Right renal cortex interstitium (tissue), 3 donors: ENCODE measurements around the gene RGL2. TPM values are rescaled to one million over a fixed set of nuclear protein-coding genes. Genes with fewer than 3 reads are reported as not detected.

ENCODE experiments used
- DNase-seq, 3 donors: peaks; one replicate each; pipeline ENCODE4 v3.0.0-alpha.2; 2013; ENCODE audit warnings: low read depth in 3 of 3, low spot score in 2 of 3
- polyA plus RNA-seq, 3 donors: library from polyadenylated mRNA; unstranded; fragments of 120-200 nt; gene quantifications; one replicate each; pipeline ENCODE4 v1.2.1, GENCODE V29; 2013; ENCODE audit not compliant: insufficient read length in 3 of 3

Gene RGL2
- polyA plus RNA-seq, 3 donors, result 90.8 to 95.5 (median 95.4) TPM

- no peak for DNase-seq
Observed at GRCh38 chr6:33316603-33317418, 18.1 kb upstream of the RGL2 start.

GRCh38 chr6:33315793-33316602 is 17.3 kb upstream of the RGL2 start:
- DNase-seq, result no peak

- no peak for DNase-seq
Observed at GRCh38 chr6:33314943-33315792, 16.4 kb upstream of the RGL2 start.

GRCh38 chr6:33314515-33314942 is 15.8 kb upstream of the RGL2 start:
- peak in 1 of 3 donors; percentile 47 for DNase-seq

- peak in 1 of 3 donors; percentile 56 for DNase-seq
Observed at GRCh38 chr6:33313709-33314514, 15.2 kb upstream of the RGL2 start, which contains the start of gene TAPBP. TSS of gene TAPBP (minus strand) at chr6:33314078. CDS start at chr6:33314041, 37 bp downstream.

GRCh38 chr6:33313105-33313708 is 14.5 kb upstream of the RGL2 start:
- DNase-seq, result no peak

GRCh38 chr6:33312361-33313104 is 13.8 kb upstream of the RGL2 start:
- DNase-seq, result peak in 1 of 3 donors; percentile 41

- no peak for DNase-seq
Observed at GRCh38 chr6:33306356-33306755, 7.6 kb upstream of the RGL2 start.

GRCh38 chr6:33305052-33305451 is 6.3 kb upstream of the RGL2 start:
- no peak for DNase-seq

- no peak for DNase-seq
Observed at GRCh38 chr6:33304216-33304615, 5.5 kb upstream of the RGL2 start.

- DNase-seq, result no peak
Observed at GRCh38 chr6:33301877-33302276, 3.1 kb upstream of the RGL2 start.

- peak in 2 of 3 donors; percentile 84 to 91 for DNase-seq
Observed at GRCh38 chr6:33299237-33299944, 649 bp upstream of the RGL2 start.

GRCh38 chr6:33297956-33298772 is 578 bp downstream of the RGL2 start:
- DNase-seq, result peak in 1 of 3 donors; percentile 52

- DNase-seq, result no peak
Observed at GRCh38 chr6:33297406-33297955, 1.3 kb downstream of the RGL2 start.

- DNase-seq, result no peak
Observed at GRCh38 chr6:33296797-33297405, 1.8 kb downstream of the RGL2 start.

- DNase-seq, result no peak
Observed at GRCh38 chr6:33295621-33296369, 2.9 kb downstream of the RGL2 start.
